ENCODE measurements around the gene NSUN5. TPM values are rescaled to one million over a fixed set of nuclear protein-coding genes. Genes with fewer than 3 reads are reported as not detected.

The NSUN5 gene
- total RNA-seq (2022; extraction: Qiagen RNA extraction), result 53.4 to 63.0 TPM (median 61.8 TPM) in 5 replicates

GRCh38 chr7:73308665-73309214 lies at the start of gene NSUN5:
Gene NSUN5, minus strand, starts transcription at chr7:73308826. Its CDS starts 36 bp downstream, at chr7:73308790.

GRCh38 chr7:73327922-73328321 lies 19.3 kb upstream of the NSUN5 start, which contains the start of the genes FKBP6 and TRIM50:
Gene FKBP6, plus strand, starts transcription at chr7:73328161. Its CDS starts 268 bp downstream, at chr7:73328429.
Gene TRIM50, minus strand, starts transcription at chr7:73328082. Its CDS starts 3,295 bp downstream, at chr7:73324787.

Other genes with a start within 250 kb of the NSUN5 start
- not detected in 5 replicates for gene SPDYE9, start 222.8 kb downstream of the NSUN5 start, total RNA-seq (2022; extraction: Qiagen RNA extraction)
- not detected in 5 replicates for gene TRIM50, start 19.3 kb upstream of the NSUN5 start, total RNA-seq (2022; extraction: Qiagen RNA extraction)
- not detected in 5 replicates for gene FKBP6, start 19.3 kb upstream of the NSUN5 start, total RNA-seq (2022; extraction: Qiagen RNA extraction)
- 0.94 to 2.1 TPM (median 1.8 TPM) in 5 replicates for gene FZD9, start 125.0 kb upstream of the NSUN5 start, total RNA-seq (2022; extraction: Qiagen RNA extraction)
- gene BAZ1B, start 213.5 kb upstream of the NSUN5 start, total RNA-seq (2022; extraction: Qiagen RNA extraction), result 54.0 to 67.4 TPM (median 65.6 TPM) in 5 replicates
- gene BCL7B, start 248.9 kb upstream of the NSUN5 start, total RNA-seq (2022; extraction: Qiagen RNA extraction), result 64.3 to 76.9 TPM (median 69.0 TPM) in 5 replicates